ENCODE measurements around the gene ACP7. TPM values are rescaled to one million over a fixed set of nuclear protein-coding genes. Genes with fewer than 3 reads are reported as not detected.

ACP7 gene
- total and polyA plus RNA-seq, 2 experiments from 2014 or later: not detected

DNA sequence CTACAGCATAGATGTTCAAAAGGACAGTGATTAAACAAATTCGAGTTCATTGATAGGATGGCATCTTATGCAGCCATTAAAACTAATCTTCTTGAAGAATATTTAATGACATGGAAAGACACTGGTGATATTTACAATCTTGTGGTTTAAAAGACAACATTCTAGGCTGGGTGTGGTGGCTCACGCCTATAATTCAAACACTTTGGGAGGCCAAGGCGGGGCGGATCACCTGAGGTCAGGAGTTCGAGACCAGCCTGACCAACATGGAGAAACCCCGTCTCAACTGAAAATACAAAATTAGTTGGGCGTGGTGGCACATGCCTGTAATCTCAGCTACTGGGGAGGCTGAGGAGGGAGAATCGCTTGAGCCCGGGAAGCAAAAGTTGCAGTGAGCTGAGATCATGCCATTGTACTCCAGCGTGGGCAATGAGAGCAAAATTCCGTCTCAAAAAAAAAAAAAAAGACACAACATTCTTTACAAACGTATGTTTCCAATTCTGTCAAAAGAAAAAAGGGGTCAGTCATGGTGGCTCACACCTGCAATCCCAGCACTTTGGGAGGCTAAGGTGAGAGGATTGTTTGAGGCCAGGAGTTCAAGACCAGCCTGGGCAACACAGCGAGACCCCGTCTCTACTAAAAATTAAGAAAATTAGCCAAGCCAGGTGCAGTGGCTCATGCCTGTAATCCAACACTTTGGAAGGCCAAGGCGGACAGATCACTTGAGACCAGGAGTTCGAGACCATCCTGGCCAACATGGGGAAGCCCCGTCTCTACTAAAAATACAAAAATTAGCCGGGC lies 39.0 kb downstream of the ACP7 start:
- H3K36me3 ChIP-seq: no peaks in the 10 kb centered on the region
- peaks cover 10% of the 10 kb centered on the region for H3K4me1 ChIP-seq (ENCODE audit: low read depth)
- H3K27ac ChIP-seq: peak overlapping the region; percentile 34
- no peak overlapping the region for H3K4me3 ChIP-seq
- TF ChIP-seq, protein P1, sequence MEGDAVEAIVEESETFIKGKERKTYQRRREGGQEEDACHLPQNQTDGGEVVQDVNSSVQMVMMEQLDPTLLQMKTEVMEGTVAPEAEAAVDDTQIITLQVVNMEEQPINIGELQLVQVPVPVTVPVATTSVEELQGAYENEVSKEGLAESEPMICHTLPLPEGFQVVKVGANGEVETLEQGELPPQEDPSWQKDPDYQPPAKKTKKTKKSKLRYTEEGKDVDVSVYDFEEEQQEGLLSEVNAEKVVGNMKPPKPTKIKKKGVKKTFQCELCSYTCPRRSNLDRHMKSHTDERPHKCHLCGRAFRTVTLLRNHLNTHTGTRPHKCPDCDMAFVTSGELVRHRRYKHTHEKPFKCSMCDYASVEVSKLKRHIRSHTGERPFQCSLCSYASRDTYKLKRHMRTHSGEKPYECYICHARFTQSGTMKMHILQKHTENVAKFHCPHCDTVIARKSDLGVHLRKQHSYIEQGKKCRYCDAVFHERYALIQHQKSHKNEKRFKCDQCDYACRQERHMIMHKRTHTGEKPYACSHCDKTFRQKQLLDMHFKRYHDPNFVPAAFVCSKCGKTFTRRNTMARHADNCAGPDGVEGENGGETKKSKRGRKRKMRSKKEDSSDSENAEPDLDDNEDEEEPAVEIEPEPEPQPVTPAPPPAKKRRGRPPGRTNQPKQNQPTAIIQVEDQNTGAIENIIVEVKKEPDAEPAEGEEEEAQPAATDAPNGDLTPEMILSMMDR (IDR thresholded peaks at IDR 0.05; ENCODE audit: low read depth, low read length): no peak
- H3K27me3 ChIP-seq: no peaks in the 10 kb centered on the region
- no peaks in the 10 kb centered on the region for H3K9me3 ChIP-seq (ENCODE audit: low read depth)
- no peak for DNase-seq (ENCODE audit: low read depth in 1 of 2, low spot score in 1 of 2)

- Histone ChIP-seq H3K4me3 (no peak overlapping the region), H3K27me3 (no peaks in the 10 kb centered on the region), H3K4me1 (ENCODE audit: low read depth) (peaks cover 10% of the 10 kb centered on the region), H3K36me3 (no peaks in the 10 kb centered on the region), H3K9me3 (ENCODE audit: low read depth) (no peaks in the 10 kb centered on the region), H3K27ac (no peak overlapping the region)
- no peak for DNase-seq (ENCODE audit: low read depth in 1 of 2, low spot score in 1 of 2)
- TF ChIP-seq, protein P1 (IDR thresholded peaks at IDR 0.05; ENCODE audit: low read depth, low read length): no peak
These were observed 40.1 kb downstream of the ACP7 start for GRCh38 chr19:39124136-39124764.

DNA sequence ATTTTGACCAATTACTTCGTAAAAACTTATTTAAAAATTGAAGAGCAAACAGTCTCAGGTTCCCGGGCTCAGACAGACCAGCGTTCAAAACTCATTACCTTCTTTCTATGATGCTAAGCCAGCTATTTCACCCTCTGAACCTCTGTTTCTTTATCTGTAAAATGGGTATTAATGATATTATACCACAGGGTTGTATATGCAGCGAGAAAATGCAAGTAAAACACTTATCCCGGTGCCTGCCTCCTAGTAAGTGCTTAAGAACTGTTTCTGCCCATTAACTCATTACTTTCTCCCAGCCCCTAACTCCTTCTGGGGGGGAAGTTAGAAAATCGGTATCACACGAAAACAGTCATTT lies 41.0 kb downstream of the ACP7 start:
- Histone ChIP-seq H3K9me3 (ENCODE audit: low read depth) (no peaks in the 10 kb centered on the region), H3K27ac (no peak overlapping the region), H3K36me3 (no peaks in the 10 kb centered on the region), H3K4me1 (ENCODE audit: low read depth) (peaks cover 10% of the 10 kb centered on the region), H3K4me3 (peak overlapping the region; percentile 66), H3K27me3 (no peaks in the 10 kb centered on the region)
- TF ChIP-seq, protein P1 (IDR thresholded peaks at IDR 0.05; ENCODE audit: low read depth, low read length): no peak
- DNase-seq (ENCODE audit: low read depth in 1 of 2, low spot score in 1 of 2): no peak

GRCh38 chr19:39125554-39126311 lies 41.6 kb downstream of the ACP7 start, which contains the start of gene PAK4:
PAK4 (plus strand) TSS chr19:39125786; CDS start chr19:39169554, 43,768 bp downstream.
- Histone ChIP-seq H3K27me3 (no peaks in the 10 kb centered on the region), H3K4me1 (ENCODE audit: low read depth) (peaks cover 10% of the 10 kb centered on the region), H3K36me3 (no peaks in the 10 kb centered on the region), H3K27ac (peak within 1 kb of the TSS; percentile 82), H3K9me3 (ENCODE audit: low read depth) (no peaks in the 10 kb centered on the region), H3K4me3 (peak within 1 kb of the TSS; percentile 66)
- peak; percentile 98 to 99 for DNase-seq (ENCODE audit: low read depth in 1 of 2, low spot score in 1 of 2)
- TF ChIP-seq, protein P1 (IDR thresholded peaks at IDR 0.05; ENCODE audit: low read depth, low read length): no peak

GRCh38 chr19:39126312-39127187 lies 42.4 kb downstream of the ACP7 start:
- no peaks in the 10 kb centered on the region for H3K36me3 ChIP-seq
- TF ChIP-seq, protein P1 (IDR thresholded peaks at IDR 0.05; ENCODE audit: low read depth, low read length): no peak
- H3K27me3 ChIP-seq: no peaks in the 10 kb centered on the region
- peaks cover 10% of the 10 kb centered on the region for H3K4me1 ChIP-seq (ENCODE audit: low read depth)
- peak overlapping the region; percentile 66 for H3K4me3 ChIP-seq
- H3K9me3 ChIP-seq (ENCODE audit: low read depth): no peaks in the 10 kb centered on the region
- peak overlapping the region; percentile 82 for H3K27ac ChIP-seq
- DNase-seq (ENCODE audit: low read depth in 1 of 2, low spot score in 1 of 2): peak in 1 of 2 donors; percentile 44

Data from cardiac muscle cell (in vitro differentiated cells and primary cell).